HepG2 (cell line): ENCODE measurements around the gene RNASE13. TPM values are rescaled to one million over a fixed set of nuclear protein-coding genes. Genes with fewer than 3 reads are reported as not detected.
A peak's percentile ranks its signal among the peaks of the same experiment; 100 is the strongest.

Source experiments
- ATF6 ChIP-seq: sonication (generic); formaldehyde crosslinking; conservative IDR thresholded peaks from 2 replicates; pipeline ENCODE4 v1.4.0; 2020; ENCODE audit warnings: missing genetic modification reagents
- ELK4 ChIP-seq: sonication (generic); formaldehyde crosslinking; IDR thresholded peaks from 2 replicates; pipeline ENCODE4 v1.9.0; 2021; ENCODE audit warnings: missing genetic modification reagents, borderline replicate concordance
- FOXA1 ChIP-seq, 2 experiments: fragments of 450-650 bp in 1 of 2; sonication (generic) in 1 of 2; formaldehyde crosslinking in 1 of 2; IDR thresholded peaks; 2 replicates each; pipeline versions ENCODE4 v1.4.0 to v1.6.1; 2016 to 2020; ENCODE audit warnings: missing genetic modification reagents in 1 of 2
- GLMP ChIP-seq: sonication (generic); formaldehyde crosslinking; IDR thresholded peaks from 2 replicates; pipeline ENCODE4 v1.9.0; 2021; ENCODE audit warnings: missing genetic modification reagents, mild to moderate bottlenecking, borderline replicate concordance
- MTERF4 ChIP-seq: sonication (generic); formaldehyde crosslinking; IDR thresholded peaks from 2 replicates; pipeline ENCODE4 v1.8.0; 2023; ENCODE audit warnings: mild to moderate bottlenecking, missing genetic modification reagents
- NONO ChIP-seq, 2 experiments: fragments of 450-650 bp in 1 of 2; sonication (generic) in 1 of 2; formaldehyde crosslinking in 1 of 2; IDR thresholded peaks in 1 of 2; conservative IDR thresholded peaks in 1 of 2; 2 replicates each; pipeline versions ENCODE4 v1.6.1 to v1.8.0; 2017 to 2022; ENCODE audit warnings: mild to moderate bottlenecking in 1 of 2, missing genetic modification reagents in 1 of 2, moderate library complexity in 1 of 2
- TRAFD1 ChIP-seq: sonication (generic); formaldehyde crosslinking; IDR thresholded peaks from 2 replicates; pipeline ENCODE4 v1.5.1; 2020; ENCODE audit warnings: missing genetic modification reagents, mild to moderate bottlenecking, borderline replicate concordance
- ZBTB46 ChIP-seq: sonication (generic); formaldehyde crosslinking; IDR thresholded peaks from 2 replicates; pipeline ENCODE4 v1.4.0; 2020; ENCODE audit warnings: mild to moderate bottlenecking, missing genetic modification reagents, borderline replicate concordance
- ZFP36L1 ChIP-seq: sonication (generic); formaldehyde crosslinking; IDR thresholded peaks from 2 replicates; pipeline ENCODE4 v1.8.0; 2022; ENCODE audit warnings: mild to moderate bottlenecking, missing genetic modification reagents, moderate library complexity
- ZMAT3 ChIP-seq: sonication (generic); formaldehyde crosslinking; conservative IDR thresholded peaks from 2 replicates; pipeline ENCODE4 v1.7.0; 2021; ENCODE audit warnings: missing genetic modification reagents
- polyA plus RNA-seq, 8 experiments: library from polyadenylated mRNA; depleted of rRNA in 3 of 8; stranded (reverse) in 7 of 8; unstranded in 1 of 8; fragments of >200 nt; fragmentation: Illumina TruSeq in 4 of 8; extraction: Trizol in 4 of 8; gene quantifications; 2 replicates each; pipeline versions ENCODE4 v1.2.1 to v1.2.3, GENCODE V29; 2011 to 2016; ENCODE audit warnings: low read depth in 4 of 8, missing spikeins in 1 of 8, mixed read lengths in 1 of 8; ENCODE audit not compliant: insufficient read depth in 1 of 8
- total RNA-seq, 5 experiments: library from RNA; depleted of rRNA; stranded (reverse); fragments of >200 nt; fragmentation: Illumina TruSeq; extraction: Trizol; gene quantifications; 2 replicates each; pipeline ENCODE4 v1.2.3, GENCODE V29; 2016; ENCODE audit warnings: low read depth in 1 of 5

Gene RNASE13
- total and polyA plus RNA-seq, 2 of the 13 experiments (the other 11 are each of a cell fraction or from before 2014, with no cell fraction given): 1.0 TPM; not detected in 1

GRCh38 chr14:21014761-21015190 lies 19.8 kb downstream of the RNASE13 start (continued):
- TF ChIP-seq ELK4 (CRISPR knock-in tag) (no peak), ZBTB46 (CRISPR knock-in tag) (no peak), ATF6 (CRISPR knock-in tag) (no peak), MTERF4 (CRISPR knock-in tag) (no peak), TRAFD1 (no peak), FOXA1 (IDR thresholded peaks at IDR 0.05) (no peak), FOXA1 (CRISPR knock-in tag; IDR thresholded peaks at IDR 0.05) (peak; percentile 46), GLMP (CRISPR knock-in tag) (no peak), ZFP36L1 (CRISPR knock-in tag) (no peak), NONO (IDR thresholded peaks at IDR 0.05) (no peak), NONO (CRISPR knock-in tag; conservative IDR thresholded peaks at IDR 0.05) (no peak), ZMAT3 (CRISPR knock-in tag) (peak; percentile 62; the same call in 1 of the 2 replicates)
